A549 (cell line): ENCODE results near the gene TNRC6C. TPM values are rescaled to one million over a fixed set of nuclear protein-coding genes. Genes with fewer than 3 reads are reported as not detected.
"Not testable (repeated sequence)": the region's sequence is repeated elsewhere in the genome, so short reads cannot be mapped to it uniquely, and the experiment has no call there.

Experiments
- ATAC-seq, 2 experiments: fragments of 200-7000 bp in 1 of 2; fragments of >200 bp in 1 of 2; cut with Nextera tagmentation in 1 of 2; cut with Tn5 transposase in 1 of 2; 3 replicates each; pipeline versions ENCODE4 v1.8.0 to v1.9.1; 2018 to 2020; ENCODE audit warnings: mild to moderate bottlenecking in 1 of 2, moderate library complexity in 1 of 2
- CTCF ChIA-PET: fragments of 300-600 bp; sonication (Branson Sonifier 250); formaldehyde crosslinking; extraction: SDS; loops from one replicate; lab custom pipeline; 2021; ENCODE audit warnings: antibody characterized with exemption, inconsistent platforms; lab: Yijun Ruan, JAX
- POLR2A ChIA-PET: fragments of 350-600 bp; formaldehyde crosslinking; extraction: SDS; loops from one replicate; lab custom pipeline; 2021; ENCODE audit warnings: antibody characterized with exemption, inconsistent platforms; lab: Yijun Ruan, JAX
- DNase-seq, 2 experiments: peaks; one replicate each; pipeline versions ENCODE4 v3.0.0 to v3.0.0-alpha.2; 2011 to 2016; ENCODE audit warnings: low read depth in 1 of 2, low spot score in 1 of 2
- FAIRE-seq: peaks from 2 replicates; lab custom pipeline; 2011; peaks lifted over from hg19 to GRCh38; lab: Jason Lieb, UNC
- H3K27ac ChIP-seq, 2 experiments: fragments of >200 bp; sonication (Bioruptor Twin); formaldehyde crosslinking; 3 replicates each; pipeline ENCODE4 v1.5.1; 2016 to 2017
- H3K4me1 ChIP-seq: fragments of >200 bp; sonication (Bioruptor Twin); formaldehyde crosslinking; 3 replicates; pipeline ENCODE4 v1.6.1; 2016
- H3K4me2 ChIP-seq: fragments of >200 bp; sonication (Bioruptor Twin); formaldehyde crosslinking; 3 replicates; pipeline ENCODE4 v1.6.1; 2016
- H3K4me3 ChIP-seq: fragments of >200 bp; sonication (Bioruptor Twin); formaldehyde crosslinking; 3 replicates; pipeline ENCODE4 v1.5.1; 2016
- H3K9me3 ChIP-seq: fragments of >200 bp; sonication (Bioruptor Twin); formaldehyde crosslinking; 3 replicates; pipeline ENCODE4 v1.6.1; 2016
- ATOH8 ChIP-seq: fragments of 250-450 bp; sonication (Bioruptor Pico); IDR thresholded peaks from 2 replicates; pipeline ENCODE4 v1.5.0; 2020; ENCODE audit warnings: low read depth, mild to moderate bottlenecking, moderate library complexity
- BHLHE40 ChIP-seq: IDR thresholded peaks from 2 replicates; pipeline ENCODE4 v1.6.1; 2012; ENCODE audit warnings: low read depth, low read length, inconsistent platforms
- CBX2 ChIP-seq: fragments of 200-600 bp; sonication (generic); IDR thresholded peaks from 2 replicates; pipeline ENCODE4 v1.6.1; 2016; ENCODE audit warnings: low read depth, mild to moderate bottlenecking, borderline replicate concordance
- CHD2 ChIP-seq: fragments of 150-350 bp; IDR thresholded peaks from 2 replicates; pipeline ENCODE4 v1.6.1; 2014; ENCODE audit warnings: low read length; ENCODE audit not compliant: partially characterized antibody
- CHD4 ChIP-seq: fragments of 200-600 bp; sonication (generic); IDR thresholded peaks from 2 replicates; pipeline ENCODE4 v1.6.1; 2016; ENCODE audit warnings: antibody characterized with exemption, mild to moderate bottlenecking, borderline replicate concordance
- ELK1 ChIP-seq: fragments of 150-350 bp; IDR thresholded peaks from 2 replicates; pipeline ENCODE4 v1.6.1; 2014; ENCODE audit warnings: low read depth, mild to moderate bottlenecking, low read length
- ESRRA ChIP-seq: fragments of 150-350 bp; IDR thresholded peaks from 2 replicates; pipeline ENCODE4 v1.6.1; 2014; ENCODE audit warnings: mild to moderate bottlenecking, low read length, borderline replicate concordance
- GATA3 ChIP-seq: IDR thresholded peaks from 2 replicates; pipeline ENCODE4 v1.6.1; 2012; ENCODE audit warnings: borderline replicate concordance
- HOXB13 ChIP-seq: fragments of 250-450 bp; sonication (Bioruptor Pico); IDR thresholded peaks from 2 replicates; pipeline ENCODE4 v1.5.0; 2020; ENCODE audit warnings: low read depth, mild to moderate bottlenecking, moderate library complexity
- HOXB5 ChIP-seq: fragments of 250-450 bp; sonication (Bioruptor Pico); IDR thresholded peaks from 2 replicates; pipeline ENCODE4 v1.5.0; 2020; ENCODE audit warnings: mild to moderate bottlenecking, moderate library complexity
- KDM1A ChIP-seq: fragments of 200-600 bp; sonication (generic); IDR thresholded peaks from 2 replicates; pipeline ENCODE4 v1.6.1; 2016; ENCODE audit warnings: low read depth, mild to moderate bottlenecking
- KDM5A ChIP-seq: fragments of 200-600 bp; sonication (generic); IDR thresholded peaks from 2 replicates; pipeline ENCODE4 v1.6.1; 2016; ENCODE audit warnings: antibody characterized with exemption, mild to moderate bottlenecking
- PBX3 ChIP-seq: IDR thresholded peaks from 2 replicates; pipeline ENCODE4 v1.6.1; 2012
- PHF8 ChIP-seq: fragments of 200-600 bp; sonication (generic); IDR thresholded peaks from 2 replicates; pipeline ENCODE4 v1.6.1; 2016; ENCODE audit warnings: low read depth, mild to moderate bottlenecking, antibody characterized with exemption, moderate library complexity, borderline replicate concordance
- REST ChIP-seq: fragments of 200-600 bp; sonication (generic); IDR thresholded peaks from 2 replicates; pipeline ENCODE4 v1.6.1; 2016; ENCODE audit warnings: antibody characterized with exemption, mild to moderate bottlenecking, moderate library complexity
- RFX5 ChIP-seq: fragments of 450-650 bp; IDR thresholded peaks from 2 replicates; pipeline ENCODE4 v1.7.1; 2014; ENCODE audit warnings: antibody characterized with exemption, mild to moderate bottlenecking, moderate library complexity
- RNF2 ChIP-seq: fragments of 200-600 bp; sonication (generic); IDR thresholded peaks from 2 replicates; pipeline ENCODE4 v1.6.1; 2016; ENCODE audit warnings: low read depth, mild to moderate bottlenecking, antibody characterized with exemption, moderate library complexity, borderline replicate concordance
- SMC3 ChIP-seq: fragments of >200 bp; sonication (Bioruptor Twin); formaldehyde crosslinking; IDR thresholded peaks from 3 replicates; pipeline ENCODE4 v1.6.1; 2018; ENCODE audit warnings: inconsistent platforms
- SREBF2 ChIP-seq: fragments of 450-650 bp; IDR thresholded peaks from 2 replicates; pipeline ENCODE4 v1.6.1; 2014; ENCODE audit warnings: mild to moderate bottlenecking, moderate library complexity
- USF2 ChIP-seq: fragments of 450-650 bp; IDR thresholded peaks from 2 replicates; pipeline ENCODE4 v1.6.1; 2014; ENCODE audit warnings: antibody characterized with exemption
- ZSCAN20 ChIP-seq: fragments of 250-450 bp; sonication (Bioruptor Pico); IDR thresholded peaks from 2 replicates; pipeline ENCODE4 v1.8.0; 2022; ENCODE audit warnings: mild to moderate bottlenecking, moderate library complexity
- WGBS: methylation state at CpG from one replicate; pipeline ENCODE4 v1.1.6; 2017; ENCODE audit errors: missing lambda C conversion rate; 5-methylcytosine and 5-hydroxymethylcytosine counted together
- polyA plus RNA-seq, 4 experiments: library from polyadenylated mRNA; depleted of rRNA in 3 of 4; stranded (reverse); fragments of >200 nt; fragmentation: RNase III in 1 of 4; extraction: RNeasy Plus Mini Kit Qiagen cat#74134 plus additional on column Dnase treatment in 1 of 4; gene quantifications; 2 replicates in 3 of 4; 3 replicates in 1 of 4; pipeline ENCODE4 v1.2.3, GENCODE V29; 2011 to 2017

TNRC6C gene
- polyA plus RNA-seq, 2 of the 4 experiments (the other 2 are of a cell fraction), result 1.3 to 1.9 TPM

GRCh38 chr17:77933777-77934398, 24.6 kb upstream of the TNRC6C start:
- Histone ChIP-seq H3K4me3 (no peak overlapping the region), H3K4me1 (no peaks in the 10 kb centered on the region)
- POLR2A ChIA-PET, result interaction anchor here (3.0 kb wide), 1 partner anchor 24 kb away, joined by 13 read pairs; the partner anchor contains the start of gene TNRC6C
- no peak for ATAC-seq
- TF ChIP-seq KDM5A (no peak), HOXB13 (CRISPR knock-in tag) (no peak), SMC3 (no peak), ELK1 (no peak)
- TF ChIP-seq, all 56 proteins: peak for 0
- H3K9me3 ChIP-seq, result no peaks in the 10 kb centered on the region
- 61% methylated on average over 6 of the region's 6 CpGs for WGBS
- DNase-seq (no peak), FAIRE-seq (no peak)
- H3K27ac ChIP-seq, result no peak overlapping the region
- no peak overlapping the region for H3K4me2 ChIP-seq
- CTCF ChIA-PET, result interaction anchor here (0.7 to 2.1 kb wide), 6 partner anchors 9 to 391 kb away, joined by 3 to 7 read pairs (median 4); no protein-coding TSS in a partner anchor

GRCh38 chr17:77935121-77935571, 23.4 kb upstream of the TNRC6C start:
- DNase-seq, result no peak
- 39% methylated on average over 11 of the region's 11 CpGs for WGBS
- Histone ChIP-seq H3K4me1 (no peaks in the 10 kb centered on the region), H3K27ac (no peak overlapping the region), H3K4me2 (no peak overlapping the region), H3K4me3 (no peak overlapping the region), H3K9me3 (no peaks in the 10 kb centered on the region)
- ChIA-PET POLR2A (interaction anchor here (0.6 to 1.1 kb wide), 2 partner anchors 13 to 23 kb away, joined by 3 to 6 read pairs; partner anchors contain the start of gene TNRC6C), CTCF (interaction anchor here (1.6 kb wide), 1 partner anchor 10 kb away, joined by 4 read pairs; no protein-coding TSS in a partner anchor)
- no peak for FAIRE-seq
- ATAC-seq, result no peak
- TF ChIP-seq HOXB5 (CRISPR knock-in tag) (no peak), BHLHE40 (no peak), GATA3 (no peak), PHF8 (no peak), ATOH8 (CRISPR knock-in tag) (no peak), KDM1A (no peak), ZSCAN20 (CRISPR knock-in tag) (no peak), CBX2 (no peak), RFX5 (no peak), CHD4 (no peak), SREBF2 (no peak)

- H3K4me2 ChIP-seq, H3K9me3 ChIP-seq, H3K27ac ChIP-seq, CTCF ChIA-PET, DNase-seq, ATAC-seq, H3K4me3 ChIP-seq, H3K4me1 ChIP-seq, FAIRE-seq: not testable (repeated sequence)
- POLR2A ChIA-PET, result interaction anchor here (0.6 kb wide), 1 partner anchor 23 kb away, joined by 3 read pairs; the partner anchor contains the start of gene TNRC6C
- WGBS, result 24% methylated on average over 6 of the region's 6 CpGs
Measured at GRCh38 chr17:77935744-77936143, 22.8 kb upstream of the TNRC6C start.

GRCh38 chr17:77936881-77937280, 21.6 kb upstream of the TNRC6C start:
- POLR2A ChIA-PET, result interaction anchor here (2.4 kb wide), 1 partner anchor 21 kb away, joined by 23 read pairs; the partner anchor contains the start of gene TNRC6C
- CTCF ChIA-PET, result interaction anchor here (0.6 to 1.7 kb wide), 3 partner anchors 21 to 77 kb away, joined by 3 to 6 read pairs (median 4); no protein-coding TSS in a partner anchor
- WGBS, result 55% methylated on average over 10 of the region's 10 CpGs
- FAIRE-seq, result no peak
- Histone ChIP-seq H3K27ac (no peak overlapping the region), H3K4me1 (no peaks in the 10 kb centered on the region), H3K4me2 (no peak overlapping the region), H3K9me3 (no peaks in the 10 kb centered on the region), H3K4me3 (no peak overlapping the region)
- ATAC-seq, result no peak
- DNase-seq, result no peak
- no peak for TF ChIP-seq ZSCAN20 (CRISPR knock-in tag)
- TF ChIP-seq PBX3, result no peak
- no peak for TF ChIP-seq RNF2
- no peak for TF ChIP-seq CHD2
- TF ChIP-seq ESRRA, result no peak
- TF ChIP-seq USF2, result no peak
- no peak for TF ChIP-seq REST
